ENCODE data around the gene YAP1.

YAP1 gene

DNA sequence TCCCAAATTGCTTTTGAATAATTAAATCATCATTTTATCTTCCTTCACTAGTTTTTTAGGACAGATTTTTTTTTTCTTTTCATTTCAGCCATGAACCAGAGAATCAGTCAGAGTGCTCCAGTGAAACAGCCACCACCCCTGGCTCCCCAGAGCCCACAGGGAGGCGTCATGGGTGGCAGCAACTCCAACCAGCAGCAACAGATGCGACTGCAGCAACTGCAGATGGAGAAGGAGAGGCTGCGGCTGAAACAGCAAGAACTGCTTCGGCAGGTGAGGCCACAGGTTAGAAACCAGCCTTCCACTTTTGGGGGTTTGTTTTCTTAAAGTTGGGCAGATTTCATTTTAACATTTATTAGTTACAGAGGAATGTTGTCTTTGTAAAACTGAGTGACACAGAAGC lies 95.6 kb downstream of the YAP1 start:
- peaks cover 6 to 28% (median 14%) of the 10 kb centered on the region in 5 donors for H3K36me3 ChIP-seq (ENCODE audit: control insufficient read depth in 5 of 5, insufficient read depth in 5 of 5, low read length in 5 of 5)
- H3K9ac ChIP-seq (ENCODE audit: low read length in 5 of 5): no peak overlapping the region
- peaks cover 0 to 16% (median 0%) of the 10 kb centered on the region in 5 donors for H3K4me1 ChIP-seq (ENCODE audit: control insufficient read depth in 5 of 5, insufficient read depth in 5 of 5, low read length in 5 of 5)

DNA sequence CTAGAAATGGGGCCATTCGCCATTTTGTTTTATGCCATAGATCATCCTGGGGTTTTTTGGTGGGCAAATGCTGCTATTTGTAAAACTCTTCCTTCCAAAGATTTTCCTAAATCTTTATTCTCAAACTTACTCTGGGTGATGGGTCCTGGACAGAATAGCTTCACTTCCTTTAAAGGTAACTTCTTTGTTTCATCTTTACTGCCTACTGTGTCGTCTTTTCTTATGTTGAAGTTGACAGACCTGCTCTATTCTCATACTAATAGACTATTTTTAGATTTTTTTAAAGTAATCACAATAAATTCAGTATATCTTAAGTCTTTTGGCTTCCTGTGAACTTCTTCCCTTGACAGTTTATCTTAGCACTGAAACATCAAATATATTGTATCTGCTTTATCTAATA lies 98.6 kb downstream of the YAP1 start:
- Histone ChIP-seq H3K27ac (ENCODE audit: low read depth, low read length) (peak overlapping the region; percentile 6), H3K4me3 (ENCODE audit: low read depth in 1 of 5, low read length in 5 of 5) (no peak overlapping the region), H3K4me1 (ENCODE audit: control insufficient read depth in 5 of 5, insufficient read depth in 5 of 5, low read length in 5 of 5) (peaks cover 0 to 16% (median 0%) of the 10 kb centered on the region in 5 donors), H3K9ac (ENCODE audit: low read length in 5 of 5) (no peak overlapping the region), H3K36me3 (ENCODE audit: control insufficient read depth in 5 of 5, insufficient read depth in 5 of 5, low read length in 5 of 5) (peaks cover 6 to 37% (median 13%) of the 10 kb centered on the region in 5 donors), H3K9me3 (ENCODE audit: control insufficient read depth in 5 of 5, low read length in 5 of 5) (no peaks in the 10 kb centered on the region), H3K27me3 (ENCODE audit: control insufficient read depth in 5 of 5, insufficient read depth in 4 of 5, low read length in 5 of 5) (no peaks in the 10 kb centered on the region)

More for the DNA sequence above, 95.6 kb downstream of the YAP1 start:
- Histone ChIP-seq H3K27ac (ENCODE audit: low read depth, low read length) (no peak overlapping the region), H3K27me3 (ENCODE audit: control insufficient read depth in 5 of 5, insufficient read depth in 4 of 5, low read length in 5 of 5) (no peaks in the 10 kb centered on the region), H3K9me3 (ENCODE audit: control insufficient read depth in 5 of 5, low read length in 5 of 5) (no peaks in the 10 kb centered on the region), H3K4me3 (ENCODE audit: low read depth in 1 of 5, low read length in 5 of 5) (no peak overlapping the region)

DNA sequence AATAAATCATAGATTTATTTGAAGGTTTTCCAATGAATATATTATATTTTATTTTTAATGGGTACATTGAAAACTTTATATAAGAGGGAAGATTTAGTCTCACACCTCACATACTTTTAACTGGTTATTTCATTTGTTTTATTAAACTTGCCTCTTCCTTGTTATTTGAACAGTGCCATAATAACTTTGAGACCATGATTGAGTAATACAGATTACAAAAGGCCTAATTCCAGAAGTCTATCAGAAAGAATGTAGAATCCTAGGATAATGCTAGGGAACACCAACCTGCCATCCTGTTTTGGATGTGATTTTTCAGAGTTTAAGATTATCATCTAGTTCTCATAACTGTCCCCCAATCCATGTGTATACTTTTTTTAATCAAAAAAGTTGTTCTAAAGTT lies 104.4 kb downstream of the YAP1 start:
- no peaks in the 10 kb centered on the region for H3K27me3 ChIP-seq (ENCODE audit: control insufficient read depth in 5 of 5, insufficient read depth in 4 of 5, low read length in 5 of 5)
- peaks cover 0 to 42% (median 16%) of the 10 kb centered on the region in 5 donors for H3K4me1 ChIP-seq (ENCODE audit: control insufficient read depth in 5 of 5, insufficient read depth in 5 of 5, low read length in 5 of 5)
- peaks cover 2 to 15% (median 6%) of the 10 kb centered on the region in 5 donors for H3K36me3 ChIP-seq (ENCODE audit: control insufficient read depth in 5 of 5, insufficient read depth in 5 of 5, low read length in 5 of 5)
- H3K9me3 ChIP-seq (ENCODE audit: control insufficient read depth in 5 of 5, low read length in 5 of 5): no peaks in the 10 kb centered on the region
- H3K27ac ChIP-seq (ENCODE audit: low read depth, low read length): peak overlapping the region; percentile 94
- peak overlapping the region in 2 of 5 donors; percentile 41 to 52 for H3K9ac ChIP-seq (ENCODE audit: low read length in 5 of 5)
- H3K4me3 ChIP-seq (ENCODE audit: low read depth in 1 of 5, low read length in 5 of 5): no peak overlapping the region

DNA sequence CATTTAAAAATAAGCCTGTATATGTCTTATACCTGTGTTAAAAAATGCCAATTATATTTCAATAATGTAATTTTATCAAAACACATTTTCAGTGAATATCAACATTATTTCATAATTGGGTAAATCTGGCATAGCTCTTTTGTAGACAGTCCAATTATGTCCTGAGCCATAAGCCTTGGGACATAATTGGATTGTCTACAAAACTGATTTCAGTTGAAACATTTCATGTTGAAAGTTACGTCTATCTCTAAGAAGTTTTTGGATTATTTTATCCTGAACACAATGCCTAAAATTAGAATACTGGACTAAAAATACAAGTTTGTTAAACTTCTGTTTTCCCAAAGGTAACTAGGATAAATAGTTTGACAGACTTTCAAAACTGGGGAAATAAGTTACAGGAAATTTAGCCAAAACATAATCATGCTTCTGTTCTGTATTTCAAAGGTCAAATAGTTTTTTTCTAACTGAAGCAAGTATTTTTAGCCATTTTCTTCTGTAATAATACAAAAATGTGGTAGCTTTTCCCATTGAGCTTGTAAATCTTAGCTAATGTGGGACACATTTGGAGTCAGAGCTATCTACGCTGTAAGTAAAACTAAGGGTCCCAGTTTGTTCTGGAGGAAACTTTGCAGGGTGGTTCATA lies 106.3 kb downstream of the YAP1 start:
- no peaks in the 10 kb centered on the region for H3K27me3 ChIP-seq (ENCODE audit: control insufficient read depth in 5 of 5, insufficient read depth in 4 of 5, low read length in 5 of 5)
- H3K4me1 ChIP-seq (ENCODE audit: control insufficient read depth in 5 of 5, insufficient read depth in 5 of 5, low read length in 5 of 5): peaks cover 0 to 36% (median 16%) of the 10 kb centered on the region in 5 donors
- peak overlapping the region; percentile 94 for H3K27ac ChIP-seq (ENCODE audit: low read depth, low read length)
- no peak overlapping the region for H3K4me3 ChIP-seq (ENCODE audit: low read depth in 1 of 5, low read length in 5 of 5)
- peaks cover 2 to 8% (median 6%) of the 10 kb centered on the region in 5 donors for H3K36me3 ChIP-seq (ENCODE audit: control insufficient read depth in 5 of 5, insufficient read depth in 5 of 5, low read length in 5 of 5)
- peak overlapping the region; percentile 20 to 76 (median 60) for H3K9ac ChIP-seq (ENCODE audit: low read length in 5 of 5)
- no peaks in the 10 kb centered on the region for H3K9me3 ChIP-seq (ENCODE audit: control insufficient read depth in 5 of 5, low read length in 5 of 5)

DNA sequence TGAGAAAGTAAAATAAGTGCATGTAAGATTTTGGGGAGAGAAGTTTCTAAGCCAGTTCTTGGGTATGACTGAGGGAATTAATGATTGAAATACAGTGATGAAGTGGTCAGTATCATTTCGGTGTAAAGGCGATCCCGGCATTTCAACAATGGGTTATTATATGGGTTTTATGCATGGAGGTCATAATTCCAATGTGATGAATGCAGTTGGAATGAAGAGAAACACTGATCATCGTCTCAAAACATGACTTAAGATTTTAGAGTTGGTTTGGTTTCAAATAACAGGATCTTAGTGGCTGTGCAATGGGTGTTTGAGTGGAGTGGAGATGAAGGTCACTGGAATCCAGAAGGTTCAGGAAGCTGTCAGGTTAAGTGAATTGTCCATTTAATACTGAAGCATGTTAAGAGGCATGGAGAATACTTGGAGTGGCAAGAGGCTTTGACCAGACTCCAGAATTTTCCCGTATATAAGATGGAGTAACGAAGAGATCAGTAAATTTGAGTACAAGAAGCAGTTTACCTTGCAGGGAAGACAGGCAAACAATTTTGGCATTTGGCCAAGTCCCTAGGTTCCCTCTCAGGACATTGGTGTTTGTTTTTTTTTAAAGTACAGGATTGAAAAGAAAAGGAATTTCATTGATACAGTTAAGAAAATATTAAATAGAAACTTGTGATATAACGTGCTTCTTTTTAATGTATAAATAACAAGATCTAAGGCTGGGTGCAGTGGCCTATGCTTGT lies 110.7 kb downstream of the YAP1 start:
- H3K4me1 ChIP-seq (ENCODE audit: control insufficient read depth in 5 of 5, insufficient read depth in 5 of 5, low read length in 5 of 5): peaks cover 0 to 38% (median 20%) of the 10 kb centered on the region in 5 donors
- H3K27me3 ChIP-seq (ENCODE audit: control insufficient read depth in 5 of 5, insufficient read depth in 4 of 5, low read length in 5 of 5): no peaks in the 10 kb centered on the region
- no peak overlapping the region for H3K4me3 ChIP-seq (ENCODE audit: low read depth in 1 of 5, low read length in 5 of 5)
- H3K9me3 ChIP-seq (ENCODE audit: control insufficient read depth in 5 of 5, low read length in 5 of 5): no peaks in the 10 kb centered on the region
- H3K9ac ChIP-seq (ENCODE audit: low read length in 5 of 5): no peak overlapping the region
- peaks cover 2 to 15% (median 13%) of the 10 kb centered on the region in 5 donors for H3K36me3 ChIP-seq (ENCODE audit: control insufficient read depth in 5 of 5, insufficient read depth in 5 of 5, low read length in 5 of 5)
- H3K27ac ChIP-seq (ENCODE audit: low read depth, low read length): peak overlapping the region; percentile 19

DNA sequence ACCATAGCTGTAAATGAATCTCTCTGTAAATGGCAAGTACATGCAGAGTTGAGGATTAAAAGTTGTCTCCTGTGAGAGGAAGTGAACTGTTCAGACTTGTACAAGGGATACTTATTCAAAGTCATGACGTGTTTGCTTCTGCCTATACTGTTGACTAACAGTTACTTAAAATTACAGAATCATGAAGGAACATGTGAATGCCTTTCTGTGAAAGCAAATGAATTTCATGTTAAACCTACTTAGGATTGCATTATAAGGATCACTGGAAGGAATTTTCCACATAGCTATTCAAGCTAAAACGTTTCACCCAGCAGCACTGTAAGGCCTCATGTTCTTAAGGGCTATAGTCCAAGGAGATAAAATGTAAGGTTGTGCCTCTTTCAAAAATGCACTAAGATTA lies 113.6 kb downstream of the YAP1 start:
- peak overlapping the region in 2 of 5 donors; percentile 33 to 43 for H3K9ac ChIP-seq (ENCODE audit: low read length in 5 of 5)
- peak overlapping the region; percentile 61 for H3K27ac ChIP-seq (ENCODE audit: low read depth, low read length)
- H3K4me1 ChIP-seq (ENCODE audit: control insufficient read depth in 5 of 5, insufficient read depth in 5 of 5, low read length in 5 of 5): peaks cover 2 to 30% (median 11%) of the 10 kb centered on the region in 5 donors
- H3K4me3 ChIP-seq (ENCODE audit: low read depth in 1 of 5, low read length in 5 of 5): no peak overlapping the region
- H3K27me3 ChIP-seq (ENCODE audit: control insufficient read depth in 5 of 5, insufficient read depth in 4 of 5, low read length in 5 of 5): no peaks in the 10 kb centered on the region
- H3K36me3 ChIP-seq (ENCODE audit: control insufficient read depth in 5 of 5, insufficient read depth in 5 of 5, low read length in 5 of 5): peaks cover 10 to 36% (median 19%) of the 10 kb centered on the region in 5 donors
- H3K9me3 ChIP-seq (ENCODE audit: control insufficient read depth in 5 of 5, low read length in 5 of 5): no peaks in the 10 kb centered on the region

DNA sequence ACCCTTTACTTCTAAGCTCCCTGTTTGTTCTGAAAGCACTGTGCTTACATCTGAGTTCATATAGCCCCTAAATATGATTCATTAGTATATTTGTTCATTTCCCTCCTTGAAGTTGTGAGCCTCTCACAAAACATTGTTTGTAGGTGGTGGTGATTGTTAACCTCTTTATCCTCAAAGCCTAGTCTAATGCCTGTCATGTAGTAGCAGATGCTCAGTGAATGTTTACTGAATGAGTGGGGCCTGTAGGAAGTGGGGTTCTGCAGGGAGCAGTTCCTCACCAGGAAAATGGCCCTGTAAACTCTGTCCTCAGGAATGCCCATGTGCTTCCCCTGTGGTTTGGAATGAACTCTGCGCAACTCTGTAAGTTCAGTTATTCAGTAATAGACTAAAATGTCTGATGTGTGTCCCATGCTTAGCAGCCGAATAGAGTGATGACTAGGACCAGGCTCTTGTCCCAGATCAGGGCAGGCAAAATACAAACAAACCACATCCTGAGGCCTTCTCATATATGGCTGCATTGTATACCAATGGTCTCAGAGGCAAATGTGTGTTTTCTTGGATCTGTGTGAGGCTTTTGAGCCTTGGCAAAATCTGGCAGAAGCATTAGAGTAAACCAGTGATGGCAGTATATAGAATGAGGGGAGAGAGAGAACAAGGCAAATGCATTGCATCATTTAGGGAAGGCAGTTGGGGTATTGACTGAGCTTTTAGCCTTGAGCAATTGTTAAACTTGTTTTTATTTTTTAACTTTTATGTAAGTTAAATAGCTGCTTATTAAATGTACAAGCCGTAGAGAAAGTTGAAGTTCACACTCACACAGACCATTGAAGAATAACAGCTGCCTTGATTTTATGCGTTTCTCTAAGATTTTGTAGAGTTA lies 115.7 kb downstream of the YAP1 start:
- Histone ChIP-seq H3K4me1 (ENCODE audit: control insufficient read depth in 5 of 5, insufficient read depth in 5 of 5, low read length in 5 of 5) (peaks cover 2 to 33% (median 11%) of the 10 kb centered on the region in 5 donors), H3K27me3 (ENCODE audit: control insufficient read depth in 5 of 5, insufficient read depth in 4 of 5, low read length in 5 of 5) (no peaks in the 10 kb centered on the region), H3K4me3 (ENCODE audit: low read depth in 1 of 5, low read length in 5 of 5) (no peak overlapping the region), H3K36me3 (ENCODE audit: control insufficient read depth in 5 of 5, insufficient read depth in 5 of 5, low read length in 5 of 5) (peaks cover 9 to 47% (median 29%) of the 10 kb centered on the region in 5 donors), H3K27ac (ENCODE audit: low read depth, low read length) (peak overlapping the region; percentile 61), H3K9me3 (ENCODE audit: control insufficient read depth in 5 of 5, low read length in 5 of 5) (no peaks in the 10 kb centered on the region), H3K9ac (ENCODE audit: low read length in 5 of 5) (no peak overlapping the region)

DNA sequence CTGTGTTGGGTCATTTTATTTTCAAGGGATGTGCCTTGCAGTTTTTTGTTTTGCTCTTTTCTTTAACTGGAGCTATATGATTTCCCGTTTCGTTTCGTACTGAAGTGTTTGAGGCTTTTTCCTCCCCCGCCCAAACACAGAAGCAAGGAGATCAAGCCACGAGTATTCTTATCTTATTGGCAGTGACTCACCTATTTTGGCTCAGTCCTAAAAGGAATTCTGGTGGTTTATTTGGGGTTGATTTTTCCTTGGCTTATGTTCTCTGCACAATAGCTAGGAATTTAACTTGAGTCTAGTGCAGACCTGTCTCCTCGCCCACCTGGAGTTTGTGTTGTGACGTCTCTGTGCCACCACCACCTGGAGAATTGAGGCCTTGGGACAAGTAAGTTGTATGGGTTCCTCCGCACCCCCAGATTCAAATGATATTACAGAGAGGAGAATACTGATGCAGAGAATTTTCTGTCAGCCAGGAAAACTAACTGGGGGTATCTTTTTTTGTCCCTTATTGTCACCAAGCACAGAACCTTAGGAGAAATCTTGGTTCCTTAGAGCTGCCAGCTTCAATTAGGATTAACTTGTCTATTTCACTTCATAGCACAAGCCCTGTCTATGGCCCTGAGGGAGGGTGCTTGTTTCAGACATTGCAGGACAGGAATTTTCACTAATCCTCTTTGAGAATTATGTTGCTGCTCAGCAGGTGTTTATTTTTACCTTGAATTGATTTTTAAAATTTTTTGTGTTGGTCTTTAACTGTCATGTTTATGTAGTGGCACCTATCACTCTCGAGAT lies 116.6 kb downstream of the YAP1 start:
- H3K36me3 ChIP-seq (ENCODE audit: control insufficient read depth in 5 of 5, insufficient read depth in 5 of 5, low read length in 5 of 5): peaks cover 9 to 47% (median 29%) of the 10 kb centered on the region in 5 donors
- peaks cover 2 to 33% (median 11%) of the 10 kb centered on the region in 5 donors for H3K4me1 ChIP-seq (ENCODE audit: control insufficient read depth in 5 of 5, insufficient read depth in 5 of 5, low read length in 5 of 5)
- peak overlapping the region; percentile 61 for H3K27ac ChIP-seq (ENCODE audit: low read depth, low read length)
- no peak overlapping the region for H3K4me3 ChIP-seq (ENCODE audit: low read depth in 1 of 5, low read length in 5 of 5)
- no peaks in the 10 kb centered on the region for H3K9me3 ChIP-seq (ENCODE audit: control insufficient read depth in 5 of 5, low read length in 5 of 5)
- no peak overlapping the region for H3K9ac ChIP-seq (ENCODE audit: low read length in 5 of 5)
- no peaks in the 10 kb centered on the region for H3K27me3 ChIP-seq (ENCODE audit: control insufficient read depth in 5 of 5, insufficient read depth in 4 of 5, low read length in 5 of 5)

DNA sequence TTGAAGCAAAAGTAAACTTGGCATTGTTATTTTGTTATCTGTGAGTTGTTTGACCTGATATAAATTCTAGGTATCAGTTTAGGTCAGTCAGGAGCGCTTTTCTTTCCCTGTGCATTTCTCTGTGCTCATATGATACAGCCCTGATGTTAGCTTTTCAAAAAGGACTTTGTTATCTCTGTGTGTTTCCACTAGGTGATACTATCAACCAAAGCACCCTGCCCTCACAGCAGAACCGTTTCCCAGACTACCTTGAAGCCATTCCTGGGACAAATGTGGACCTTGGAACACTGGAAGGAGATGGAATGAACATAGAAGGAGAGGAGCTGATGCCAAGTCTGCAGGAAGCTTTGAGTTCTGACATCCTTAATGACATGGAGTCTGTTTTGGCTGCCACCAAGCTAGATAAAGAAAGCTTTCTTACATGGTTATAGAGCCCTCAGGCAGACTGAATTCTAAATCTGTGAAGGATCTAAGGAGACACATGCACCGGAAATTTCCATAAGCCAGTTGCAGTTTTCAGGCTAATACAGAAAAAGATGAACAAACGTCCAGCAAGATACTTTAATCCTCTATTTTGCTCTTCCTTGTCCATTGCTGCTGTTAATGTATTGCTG lies 119.4 kb downstream of the YAP1 start:
- Histone ChIP-seq H3K27me3 (ENCODE audit: control insufficient read depth in 5 of 5, insufficient read depth in 4 of 5, low read length in 5 of 5) (no peaks in the 10 kb centered on the region), H3K9me3 (ENCODE audit: control insufficient read depth in 5 of 5, low read length in 5 of 5) (no peaks in the 10 kb centered on the region), H3K27ac (ENCODE audit: low read depth, low read length) (peak overlapping the region; percentile 49), H3K36me3 (ENCODE audit: control insufficient read depth in 5 of 5, insufficient read depth in 5 of 5, low read length in 5 of 5) (peaks cover 9 to 42% (median 22%) of the 10 kb centered on the region in 5 donors), H3K9ac (ENCODE audit: low read length in 5 of 5) (peak overlapping the region in 1 of 5 donors; percentile 28), H3K4me1 (ENCODE audit: control insufficient read depth in 5 of 5, insufficient read depth in 5 of 5, low read length in 5 of 5) (peaks cover 2 to 23% (median 5%) of the 10 kb centered on the region in 5 donors), H3K4me3 (ENCODE audit: low read depth in 1 of 5, low read length in 5 of 5) (no peak overlapping the region)

Measured in subcutaneous abdominal adipose tissue (tissue), 5 donors.